Islet precursor cell (in vitro differentiated cells): Measurements from ENCODE around the gene FOXO3.

Experiments
- DNase-seq: peaks from one replicate; pipeline ENCODE4 v3.0.0-alpha.2; 2018

The FOXO3 gene

GRCh38 chr6:108576709-108577108, 16.0 kb downstream of the FOXO3 start:
- DNase-seq: no peak

GRCh38 chr6:108578166-108578565, 17.4 kb downstream of the FOXO3 start:
- DNase-seq: no peak

DNA sequence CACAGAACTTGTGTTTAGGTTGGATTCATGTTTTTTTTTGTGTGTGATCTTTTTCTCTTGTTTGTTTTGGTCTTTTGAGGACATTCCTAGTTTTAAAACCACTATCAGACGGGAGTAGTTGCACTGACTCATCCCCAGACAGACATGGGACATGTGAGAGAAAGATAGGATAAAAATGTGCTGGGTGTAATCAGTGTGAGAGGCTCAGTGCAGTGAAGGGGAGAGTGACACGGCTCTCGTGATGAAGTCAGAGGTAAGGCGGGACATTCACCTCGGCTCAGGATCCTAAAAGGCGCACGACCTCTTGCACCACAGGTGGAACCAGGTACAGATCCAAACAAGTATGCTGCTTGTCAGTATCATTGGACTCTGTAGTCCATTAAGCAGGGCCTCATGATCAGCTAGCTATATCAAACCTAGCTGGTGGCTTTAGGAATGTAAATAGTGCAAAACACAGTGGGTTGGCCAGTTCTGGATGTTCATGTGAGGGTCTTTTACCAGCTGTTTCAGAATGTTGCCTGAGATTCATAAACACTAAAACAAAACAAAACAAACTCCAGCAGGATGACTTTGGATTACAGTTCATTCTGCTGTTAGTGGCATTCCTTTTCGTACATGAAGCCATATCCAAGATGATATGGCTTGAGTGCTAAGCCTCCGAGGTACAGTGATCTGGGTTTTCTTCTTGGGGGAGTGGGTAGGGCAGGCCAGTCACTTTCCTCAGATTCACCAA, 18.0 kb downstream of the FOXO3 start:
- DNase-seq: peak; percentile 71

GRCh38 chr6:108579328-108579721, 18.6 kb downstream of the FOXO3 start:
- no peak for DNase-seq

GRCh38 chr6:108580646-108581045, 19.9 kb downstream of the FOXO3 start:
- no peak for DNase-seq

DNA sequence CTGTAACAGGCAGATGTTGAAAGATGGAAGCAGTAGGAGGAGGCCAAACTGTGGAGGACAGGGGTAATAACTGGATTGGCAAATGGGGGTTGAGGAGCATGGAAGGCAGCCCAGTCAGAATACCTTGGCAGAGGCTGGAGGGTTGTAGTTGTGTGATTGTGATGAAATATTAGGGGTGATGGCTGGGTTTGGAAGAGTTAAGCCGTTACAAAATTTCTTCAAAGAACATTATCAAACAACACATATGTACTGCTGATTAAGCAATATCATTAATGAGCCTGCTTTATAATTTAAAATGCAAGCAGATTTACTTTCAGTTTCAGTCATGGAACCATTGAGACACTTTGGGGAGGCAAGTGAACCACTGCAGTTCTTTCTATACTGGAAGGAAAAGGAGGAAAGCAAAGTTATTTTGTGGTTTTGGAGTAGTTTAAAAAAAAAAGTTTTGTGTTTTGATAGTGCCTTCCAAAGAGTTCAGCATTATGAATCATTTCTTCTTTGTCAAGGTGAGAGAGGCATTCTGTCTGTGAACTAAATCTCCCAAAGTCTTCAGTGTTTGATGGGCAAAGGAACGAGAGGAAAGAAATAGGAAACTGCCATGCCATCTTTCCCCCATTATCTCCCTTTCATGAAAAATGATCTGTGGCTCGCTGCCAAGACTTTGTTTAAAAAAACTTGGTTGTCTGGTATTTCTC, 20.7 kb downstream of the FOXO3 start:
- DNase-seq: no peak

DNA sequence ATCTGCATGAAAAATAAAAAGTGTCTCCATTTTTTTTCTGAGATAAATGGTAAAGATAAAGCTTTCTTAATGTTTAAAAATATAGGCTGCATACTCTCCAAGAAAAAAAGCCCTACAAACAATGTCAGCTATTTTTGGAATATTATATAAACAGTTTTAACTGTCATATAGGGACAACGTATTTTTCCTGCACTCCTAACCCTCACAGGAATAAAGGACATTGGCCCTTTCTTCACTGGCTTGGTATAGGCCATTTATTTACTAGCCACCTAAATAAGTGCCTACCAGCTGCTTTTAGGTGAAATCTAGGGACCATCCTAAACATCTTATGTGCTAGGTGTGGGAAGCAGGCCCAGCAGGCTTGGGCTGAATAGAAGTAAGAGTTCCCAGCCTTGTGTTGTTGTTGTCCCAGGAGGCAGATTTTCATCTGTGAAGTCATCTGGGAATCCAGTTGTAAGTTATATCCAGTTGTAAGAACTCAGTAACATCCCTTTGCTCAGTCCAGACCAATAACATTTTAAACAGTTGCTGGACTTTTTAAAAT, 21.3 kb downstream of the FOXO3 start:
- DNase-seq: no peak

- DNase-seq: no peak
These were observed 21.9 kb downstream of the FOXO3 start for GRCh38 chr6:108582618-108583017.

DNA sequence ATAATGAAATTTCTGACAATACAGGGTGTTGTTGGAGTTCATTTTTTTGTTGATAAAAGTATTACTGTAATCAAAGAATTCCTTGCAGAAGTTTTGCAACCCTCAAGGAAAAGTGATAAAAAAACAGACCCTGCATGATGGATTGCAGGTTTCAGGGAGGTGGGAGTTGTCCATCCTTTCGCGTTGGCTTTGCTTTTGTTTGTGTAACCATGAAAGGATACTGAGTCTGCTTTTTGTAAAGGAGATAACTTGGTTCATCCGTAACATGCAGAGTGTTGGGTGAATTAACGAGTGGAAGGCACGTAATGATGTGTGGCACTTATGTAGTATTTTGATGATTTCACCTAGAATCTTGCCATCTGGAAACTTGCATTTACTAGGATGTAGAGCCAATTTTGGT, 23.6 kb downstream of the FOXO3 start:
- no peak for DNase-seq

DNA sequence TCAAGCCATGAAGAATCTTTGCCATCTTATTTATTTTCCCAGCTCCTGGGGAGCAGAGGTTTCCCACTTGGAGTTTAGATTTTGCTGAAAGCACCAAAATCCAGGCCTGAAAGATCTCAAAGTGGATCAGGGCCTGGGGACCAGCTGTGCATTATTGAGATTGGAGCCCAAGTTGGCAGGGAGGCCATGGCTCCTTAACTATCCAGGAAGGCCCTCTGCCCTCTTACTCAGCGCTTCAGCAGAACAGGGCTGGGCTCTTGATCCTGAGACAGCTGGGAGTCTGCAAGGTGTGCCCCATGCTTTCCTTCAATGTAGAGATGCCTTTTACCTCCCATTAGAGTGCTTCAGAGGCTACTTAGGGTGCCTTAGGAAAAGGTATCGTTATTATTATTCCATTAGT, 24.6 kb downstream of the FOXO3 start:
- no peak for DNase-seq

GRCh38 chr6:108585921-108586536, 25.3 kb downstream of the FOXO3 start:
- DNase-seq: no peak

DNA sequence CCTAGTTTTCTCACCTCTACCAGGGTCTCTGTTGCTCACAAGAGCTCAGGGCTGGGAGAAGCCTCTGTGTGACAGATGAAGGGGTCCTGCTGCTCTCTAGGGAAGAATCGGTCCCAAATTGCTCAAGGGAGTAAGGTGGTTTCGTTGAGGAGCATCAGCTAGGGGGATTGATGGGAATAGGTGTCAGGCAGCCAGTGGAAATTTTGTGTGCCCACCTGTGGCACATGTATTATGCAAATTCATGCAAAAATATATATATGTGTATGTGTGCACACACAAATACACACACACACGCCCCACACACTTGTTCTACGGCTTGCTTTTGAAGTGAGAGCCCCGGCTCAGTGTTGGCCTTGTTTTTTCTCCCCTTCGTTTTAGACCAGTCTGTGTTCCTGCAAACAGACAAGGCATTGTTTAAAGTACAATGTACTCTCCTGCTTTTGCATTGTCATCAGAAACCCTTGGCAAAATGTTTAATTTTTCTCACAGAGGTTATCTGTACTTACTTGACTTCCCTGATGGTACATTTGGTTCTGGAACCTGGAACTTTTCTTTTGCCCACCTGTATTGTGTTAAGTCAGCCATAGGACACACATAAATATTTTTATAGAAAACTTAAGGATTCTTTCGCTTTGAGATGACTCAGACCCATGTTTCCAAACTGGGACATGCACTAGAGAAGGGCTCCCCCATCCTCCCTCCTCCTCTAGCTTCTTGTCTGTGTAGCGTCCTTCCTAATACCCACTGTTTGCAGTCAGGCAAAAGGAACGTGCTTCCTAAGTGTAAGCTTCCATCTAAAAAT, 26.7 kb downstream of the FOXO3 start:
- peak; percentile 77 for DNase-seq

DNA sequence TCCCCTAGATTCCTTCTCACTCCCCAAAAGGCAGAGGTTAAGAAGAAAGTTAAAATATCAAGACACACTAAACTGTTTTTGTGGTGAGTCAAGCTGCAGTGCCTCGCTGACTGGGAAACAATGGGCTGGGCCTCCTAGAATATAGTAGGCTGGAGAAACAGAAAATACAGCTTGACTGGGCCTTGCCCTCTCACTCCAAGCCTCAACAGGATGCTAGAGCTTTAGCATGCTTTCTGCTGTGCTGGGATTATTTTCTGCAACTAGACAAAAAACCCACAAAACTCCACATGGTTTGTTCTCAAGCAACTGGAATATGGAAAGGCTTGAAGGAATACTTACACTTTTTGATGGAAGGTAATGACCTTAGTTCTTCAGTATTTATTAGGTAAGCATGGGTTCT, 27.9 kb downstream of the FOXO3 start:
- DNase-seq: peak; percentile 82

DNA sequence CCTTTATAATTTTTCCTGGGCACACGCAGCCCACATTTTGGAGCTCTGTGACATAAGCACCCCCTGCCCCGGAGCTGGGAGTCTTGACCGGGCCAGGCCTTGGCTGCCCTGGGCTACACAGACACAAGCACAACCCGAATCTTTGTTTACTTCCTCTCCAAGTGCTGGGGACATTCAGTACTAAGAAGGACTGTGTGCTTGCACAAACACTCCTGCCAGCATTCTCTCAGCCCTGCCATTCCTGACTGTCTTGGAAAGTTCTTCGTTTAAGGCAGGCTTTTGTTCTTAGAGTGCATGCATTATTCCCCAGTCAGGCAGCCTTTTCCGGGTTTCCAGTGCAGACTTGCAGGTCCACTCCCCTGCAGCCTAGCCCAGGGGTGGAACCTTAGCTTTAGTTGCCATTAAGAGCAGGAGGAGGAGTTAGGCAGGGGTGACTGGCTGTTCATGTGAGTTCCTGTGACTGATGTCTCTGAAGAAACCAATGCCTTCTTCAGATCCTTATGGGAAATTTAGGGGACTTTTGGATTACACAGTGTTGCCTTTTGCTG, 28.6 kb downstream of the FOXO3 start:
- peak; percentile 97 for DNase-seq

DNA sequence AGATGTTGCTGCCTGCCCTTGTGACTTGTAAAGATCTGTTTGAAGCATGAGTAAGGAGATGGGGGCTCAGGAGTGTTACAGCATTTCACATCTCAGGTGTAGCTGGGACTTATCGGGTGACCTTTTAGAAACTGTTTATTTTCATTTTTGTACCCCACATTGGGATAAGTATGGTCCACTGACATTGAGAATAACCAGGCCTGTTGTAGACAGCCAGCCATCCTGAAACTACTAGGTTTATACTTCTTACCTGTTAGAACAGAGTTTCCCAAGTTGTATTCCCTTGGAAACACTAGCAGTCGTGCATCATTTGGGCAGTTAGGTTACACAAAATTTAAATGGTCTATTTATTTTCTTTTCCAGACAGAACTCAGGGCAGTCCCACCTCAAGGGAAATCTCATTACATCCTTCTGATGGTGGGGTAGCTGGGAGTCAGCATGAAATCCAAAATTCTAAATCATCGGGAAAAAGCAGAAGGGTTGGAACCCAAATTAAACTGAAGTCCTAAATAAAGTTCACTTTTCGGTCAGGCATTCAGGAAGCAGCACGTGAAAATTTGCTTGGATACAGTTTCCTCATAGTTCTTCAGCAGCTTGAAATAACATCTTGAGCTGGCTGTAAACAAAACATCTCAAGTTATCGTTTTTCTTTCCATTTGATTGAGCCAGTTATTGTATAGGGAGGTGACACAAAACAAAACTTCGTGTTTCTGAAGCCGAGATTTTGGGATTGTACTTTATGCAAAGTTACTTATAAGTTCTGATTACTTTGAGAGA, 30.5 kb downstream of the FOXO3 start:
- no peak for DNase-seq

- DNase-seq: no peak
These were observed 31.9 kb downstream of the FOXO3 start for GRCh38 chr6:108592371-108593337.

GRCh38 chr6:108594151-108594550, 33.4 kb downstream of the FOXO3 start:
- DNase-seq: no peak

DNA sequence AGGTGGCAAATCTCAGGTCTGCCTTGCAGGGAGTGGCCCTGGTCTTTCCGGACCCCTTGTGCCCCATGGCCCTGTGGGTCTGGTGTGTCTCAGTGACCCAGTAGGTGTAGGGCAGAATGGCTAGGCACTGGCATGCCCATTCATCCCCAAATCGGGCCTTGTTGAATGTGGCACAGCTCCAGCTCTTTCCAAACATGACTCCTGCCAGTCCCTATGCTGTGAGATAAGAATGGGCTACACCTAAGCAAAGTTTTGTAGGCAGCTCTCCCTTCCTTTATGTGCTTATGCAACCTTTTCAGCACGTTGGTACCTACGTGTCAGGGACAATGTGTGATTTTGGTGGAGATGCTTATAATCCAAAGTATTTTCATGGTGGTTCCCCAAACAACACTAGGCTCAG, 33.9 kb downstream of the FOXO3 start:
- DNase-seq: no peak

- no peak for DNase-seq
These were observed 36.2 kb downstream of the FOXO3 start for GRCh38 chr6:108596956-108597355.

GRCh38 chr6:108597572-108598304, 37.0 kb downstream of the FOXO3 start:
- DNase-seq: no peak
